ENCODE data around the gene SUV39H1. TPM values are rescaled to one million over a fixed set of nuclear protein-coding genes. Genes with fewer than 3 reads are reported as not detected.

SUV39H1 gene
- total and polyA plus RNA-seq, 2 of the 13 experiments (the other 11 are each of a cell fraction or from before 2014, with no cell fraction given), result 5.2 to 10.1 TPM

DNA sequence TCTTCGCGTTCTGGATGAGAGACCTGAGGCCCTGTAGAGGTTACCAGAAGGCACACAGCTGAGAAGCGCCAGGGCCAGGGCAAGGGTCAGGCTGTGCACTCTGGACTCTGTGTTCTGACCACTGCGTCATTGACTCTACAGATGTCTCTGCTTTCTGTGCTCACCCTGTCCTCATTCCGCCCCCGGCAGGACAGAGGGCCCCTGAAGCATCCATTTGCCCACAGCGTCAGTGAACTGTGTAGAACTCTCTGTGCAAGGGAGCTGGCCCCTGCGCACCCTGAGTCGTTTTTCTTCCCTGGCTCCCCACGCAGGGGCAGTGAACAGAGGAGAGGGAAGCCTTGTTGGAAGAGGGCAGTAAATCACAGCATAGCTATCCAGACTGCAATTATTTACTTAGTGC is 19.0 kb upstream of the SUV39H1 start (continued):
- peak; percentile 65; the same call in 1 of the 2 replicates for TF ChIP-seq PHF21A (CRISPR knock-in tag; IDR thresholded peaks at IDR 0.05)
- TF ChIP-seq ESRRA (CRISPR knock-in tag; IDR thresholded peaks at IDR 0.05; ENCODE audit: low read depth), result peak; percentile 79; the same call in 1 of the 2 replicates
- TF ChIP-seq SOX6 (IDR thresholded peaks at IDR 0.05), result no peak
- TF ChIP-seq SOX6 (CRISPR knock-in tag; IDR thresholded peaks at IDR 0.05), result peak; percentile 12; the same call in 1 of the 2 replicates
- TF ChIP-seq ZNF337 (CRISPR knock-in tag; IDR thresholded peaks at IDR 0.05; ENCODE audit: borderline replicate concordance, low read depth), result 0 out of 2 replicates have a peak, but pooled peaks have one; percentile 45
- TF ChIP-seq ZFP36L1 (CRISPR knock-in tag; IDR thresholded peaks at IDR 0.05), result 0 out of 2 replicates have a peak, but pooled peaks have one; percentile 63
- TF ChIP-seq ZNF441 (CRISPR knock-in tag; IDR thresholded peaks at IDR 0.05; ENCODE audit: borderline replicate concordance), result no peak
- TF ChIP-seq NCOR1 (IDR thresholded peaks at IDR 0.05; ENCODE audit: borderline replicate concordance, low read length), result peak; percentile 72
- TF ChIP-seq JUND (CRISPR knock-in tag; IDR thresholded peaks at IDR 0.05), result 0 out of 2 replicates have a peak, but pooled peaks have one; percentile 22
- TF ChIP-seq HNF4G (IDR thresholded peaks at IDR 0.05; ENCODE audit: borderline replicate concordance, low read depth, low read length), result peak; percentile 89
- peak; percentile 85; the same call in 1 of the 2 replicates for TF ChIP-seq HNF4G (CRISPR knock-in tag; IDR thresholded peaks at IDR 0.05; ENCODE audit: borderline replicate concordance, low read depth)
- TF ChIP-seq PATZ1 (CRISPR knock-in tag; IDR thresholded peaks at IDR 0.05), result peak; percentile 48; the same call in 1 of the 2 replicates
- TF ChIP-seq CREB1 (IDR thresholded peaks at IDR 0.05), result peak; percentile 41
- TF ChIP-seq CREB1 (CRISPR knock-in tag; IDR thresholded peaks at IDR 0.05), result no peak; the same call in 1 of the 2 replicates
- TF ChIP-seq DR1 (CRISPR knock-in tag; IDR thresholded peaks at IDR 0.05), result no peak
- TF ChIP-seq, protein P1, sequence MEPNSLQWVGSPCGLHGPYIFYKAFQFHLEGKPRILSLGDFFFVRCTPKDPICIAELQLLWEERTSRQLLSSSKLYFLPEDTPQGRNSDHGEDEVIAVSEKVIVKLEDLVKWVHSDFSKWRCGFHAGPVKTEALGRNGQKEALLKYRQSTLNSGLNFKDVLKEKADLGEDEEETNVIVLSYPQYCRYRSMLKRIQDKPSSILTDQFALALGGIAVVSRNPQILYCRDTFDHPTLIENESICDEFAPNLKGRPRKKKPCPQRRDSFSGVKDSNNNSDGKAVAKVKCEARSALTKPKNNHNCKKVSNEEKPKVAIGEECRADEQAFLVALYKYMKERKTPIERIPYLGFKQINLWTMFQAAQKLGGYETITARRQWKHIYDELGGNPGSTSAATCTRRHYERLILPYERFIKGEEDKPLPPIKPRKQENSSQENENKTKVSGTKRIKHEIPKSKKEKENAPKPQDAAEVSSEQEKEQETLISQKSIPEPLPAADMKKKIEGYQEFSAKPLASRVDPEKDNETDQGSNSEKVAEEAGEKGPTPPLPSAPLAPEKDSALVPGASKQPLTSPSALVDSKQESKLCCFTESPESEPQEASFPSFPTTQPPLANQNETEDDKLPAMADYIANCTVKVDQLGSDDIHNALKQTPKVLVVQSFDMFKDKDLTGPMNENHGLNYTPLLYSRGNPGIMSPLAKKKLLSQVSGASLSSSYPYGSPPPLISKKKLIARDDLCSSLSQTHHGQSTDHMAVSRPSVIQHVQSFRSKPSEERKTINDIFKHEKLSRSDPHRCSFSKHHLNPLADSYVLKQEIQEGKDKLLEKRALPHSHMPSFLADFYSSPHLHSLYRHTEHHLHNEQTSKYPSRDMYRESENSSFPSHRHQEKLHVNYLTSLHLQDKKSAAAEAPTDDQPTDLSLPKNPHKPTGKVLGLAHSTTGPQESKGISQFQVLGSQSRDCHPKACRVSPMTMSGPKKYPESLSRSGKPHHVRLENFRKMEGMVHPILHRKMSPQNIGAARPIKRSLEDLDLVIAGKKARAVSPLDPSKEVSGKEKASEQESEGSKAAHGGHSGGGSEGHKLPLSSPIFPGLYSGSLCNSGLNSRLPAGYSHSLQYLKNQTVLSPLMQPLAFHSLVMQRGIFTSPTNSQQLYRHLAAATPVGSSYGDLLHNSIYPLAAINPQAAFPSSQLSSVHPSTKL (CRISPR knock-in tag; IDR thresholded peaks at IDR 0.05), result peak; percentile 67
- TF ChIP-seq ZBTB21 (CRISPR knock-in tag; IDR thresholded peaks at IDR 0.05), result peak; percentile 36; the same call in 1 of the 2 replicates
- peak; percentile 73 for TF ChIP-seq SALL1 (CRISPR knock-in tag; IDR thresholded peaks at IDR 0.05)
- peak; percentile 94 for TF ChIP-seq HNF4A (CRISPR knock-in tag; IDR thresholded peaks at IDR 0.05)
- no peak for TF ChIP-seq ATF4 (CRISPR knock-in tag; IDR thresholded peaks at IDR 0.05)
- TF ChIP-seq HOXA3 (CRISPR knock-in tag; IDR thresholded peaks at IDR 0.05), result peak; percentile 82
- TF ChIP-seq KDM1A (CRISPR knock-in tag; IDR thresholded peaks at IDR 0.05), result no peak
- no peak; the same call in 1 of the 2 replicates for TF ChIP-seq PPARG (CRISPR knock-in tag; conservative IDR thresholded peaks at IDR 0.05)
- peak; percentile 32; the same call in 1 of the 2 replicates for TF ChIP-seq PHF20 (CRISPR knock-in tag; IDR thresholded peaks at IDR 0.05)
- TF ChIP-seq ZNF891 (CRISPR knock-in tag; IDR thresholded peaks at IDR 0.05), result no peak
